HepG2 (cell line): ENCODE data around the gene HES3. TPM values are rescaled to one million over a fixed set of nuclear protein-coding genes. Genes with fewer than 3 reads are reported as not detected.

ENCODE experiments used
- AGO2 ChIP-seq: fragments of 200-400 bp; formaldehyde crosslinking; optimal IDR thresholded peaks from 2 replicates; pipeline ENCODE3; 2017; ENCODE audit warnings: mild to moderate bottlenecking, low read depth, low read length, moderate library complexity
- ARID4A ChIP-seq: sonication (generic); formaldehyde crosslinking; IDR thresholded peaks from 2 replicates; pipeline ENCODE4 v1.5.0; 2020; ENCODE audit warnings: mild to moderate bottlenecking, missing genetic modification reagents, borderline replicate concordance
- ETV5 ChIP-seq: IDR thresholded peaks from 2 replicates; pipeline ENCODE4 v1.6.1; 2018; ENCODE audit warnings: missing biosample characterization, missing genetic modification reagents, inconsistent platforms, borderline replicate concordance
- GPBP1L1 ChIP-seq: sonication (generic); formaldehyde crosslinking; IDR thresholded peaks from 2 replicates; pipeline ENCODE4 v1.5.0; 2020; ENCODE audit warnings: mild to moderate bottlenecking, missing genetic modification reagents
- GZF1 ChIP-seq: sonication (generic); formaldehyde crosslinking; IDR thresholded peaks from 2 replicates; pipeline ENCODE4 v1.5.1; 2020; ENCODE audit warnings: mild to moderate bottlenecking, missing genetic modification reagents
- HNRNPLL ChIP-seq: fragments of 200-400 bp; formaldehyde crosslinking; IDR thresholded peaks from 2 replicates; pipeline ENCODE4 v1.6.1; 2017; ENCODE audit warnings: mild to moderate bottlenecking, low read depth, low read length; ENCODE audit not compliant: poor library complexity, severe bottlenecking
- IRF2 ChIP-seq: IDR thresholded peaks from 2 replicates; pipeline ENCODE4 v1.6.1; 2018; ENCODE audit warnings: missing genetic modification reagents, missing compliant biosample characterization
- KMT2A ChIP-seq: sonication (generic); formaldehyde crosslinking; IDR thresholded peaks from 2 replicates; pipeline ENCODE4 v1.4.0; 2020; ENCODE audit warnings: missing genetic modification reagents
- MTA1 ChIP-seq: sonication (generic); formaldehyde crosslinking; IDR thresholded peaks from 2 replicates; pipeline ENCODE4 v1.4.0; 2020; ENCODE audit warnings: missing genetic modification reagents, mild to moderate bottlenecking, borderline replicate concordance
- MYNN ChIP-seq: sonication (generic); formaldehyde crosslinking; IDR thresholded peaks from 2 replicates; pipeline ENCODE4 v1.4.0; 2020; ENCODE audit warnings: mild to moderate bottlenecking, low read depth, missing genetic modification reagents
- NFKBIZ ChIP-seq: IDR thresholded peaks from 2 replicates; pipeline ENCODE4 v1.6.1; 2018; ENCODE audit warnings: missing genetic modification reagents, missing compliant biosample characterization
- PHF20 ChIP-seq: sonication (generic); formaldehyde crosslinking; IDR thresholded peaks from 2 replicates; pipeline ENCODE4 v1.5.0; 2020; ENCODE audit warnings: mild to moderate bottlenecking, missing genetic modification reagents
- PPARG ChIP-seq: conservative IDR thresholded peaks from 2 replicates; pipeline ENCODE4 v1.6.1; 2016; ENCODE audit warnings: missing biosample characterization, missing genetic modification reagents
- RARA ChIP-seq: IDR thresholded peaks from 2 replicates; pipeline ENCODE4 v1.6.1; 2016; ENCODE audit warnings: missing genetic modification reagents, missing compliant biosample characterization
- SALL2 ChIP-seq: sonication (generic); formaldehyde crosslinking; IDR thresholded peaks from 2 replicates; pipeline ENCODE4 v1.8.1; 2023; ENCODE audit warnings: mild to moderate bottlenecking, missing genetic modification reagents, inconsistent platforms
- SOX6 ChIP-seq, 2 experiments: fragments of 450-650 bp in 1 of 2; sonication (generic) in 1 of 2; formaldehyde crosslinking in 1 of 2; IDR thresholded peaks; 2 replicates each; pipeline versions ENCODE4 v1.4.0 to v1.6.1; 2017 to 2020; ENCODE audit warnings: antibody characterized with exemption in 1 of 2, mild to moderate bottlenecking in 1 of 2, missing genetic modification reagents in 1 of 2
- TMF1 ChIP-seq: sonication (generic); formaldehyde crosslinking; IDR thresholded peaks from 2 replicates; pipeline ENCODE4 v1.8.1; 2022; ENCODE audit warnings: low read depth, missing genetic modification reagents
- TOPORS ChIP-seq: sonication (generic); formaldehyde crosslinking; IDR thresholded peaks from 2 replicates; pipeline ENCODE4 v1.8.0; 2023; ENCODE audit warnings: mild to moderate bottlenecking, missing genetic modification reagents
- ZMAT3 ChIP-seq: sonication (generic); formaldehyde crosslinking; conservative IDR thresholded peaks from 2 replicates; pipeline ENCODE4 v1.7.0; 2021; ENCODE audit warnings: missing genetic modification reagents
- ZMYM3 ChIP-seq: sonication (generic); formaldehyde crosslinking; IDR thresholded peaks from 2 replicates; pipeline ENCODE4 v1.5.1; 2020; ENCODE audit warnings: mild to moderate bottlenecking, missing genetic modification reagents
- ZNF143 ChIP-seq: sonication (generic); formaldehyde crosslinking; IDR thresholded peaks from 2 replicates; pipeline ENCODE4 v1.4.0; 2020; ENCODE audit warnings: missing genetic modification reagents
- ZNF510 ChIP-seq: sonication (generic); formaldehyde crosslinking; IDR thresholded peaks from 2 replicates; pipeline ENCODE4 v1.4.0; 2020; ENCODE audit warnings: low read depth, mild to moderate bottlenecking, missing genetic modification reagents
- ZNF792 ChIP-seq: IDR thresholded peaks from 2 replicates; pipeline ENCODE4 v1.6.1; 2016
- ZSCAN12 ChIP-seq: sonication (generic); formaldehyde crosslinking; IDR thresholded peaks from 2 replicates; pipeline ENCODE4 v1.9.0; 2021; ENCODE audit warnings: mild to moderate bottlenecking, missing genetic modification reagents
- polyA plus RNA-seq, 8 experiments: library from polyadenylated mRNA; depleted of rRNA in 3 of 8; stranded (reverse) in 7 of 8; unstranded in 1 of 8; fragments of >200 nt; fragmentation: Illumina TruSeq in 4 of 8; extraction: Trizol in 4 of 8; gene quantifications; 2 replicates each; pipeline versions ENCODE4 v1.2.1 to v1.2.3, GENCODE V29; 2011 to 2016; ENCODE audit warnings: low read depth in 4 of 8, missing spikeins in 1 of 8, mixed read lengths in 1 of 8; ENCODE audit not compliant: insufficient read depth in 1 of 8
- total RNA-seq, 5 experiments: library from RNA; depleted of rRNA; stranded (reverse); fragments of >200 nt; fragmentation: Illumina TruSeq; extraction: Trizol; gene quantifications; 2 replicates each; pipeline ENCODE4 v1.2.3, GENCODE V29; 2016; ENCODE audit warnings: low read depth in 1 of 5

HES3 gene
- total and polyA plus RNA-seq, 2 of the 13 experiments (the other 11 are each of a cell fraction or from before 2014, with no cell fraction given), result not detected

- TF ChIP-seq ZNF792 (CRISPR knock-in tag), result peak; percentile 74
- peak; percentile 52 for TF ChIP-seq KMT2A (CRISPR knock-in tag)
- TF ChIP-seq ZNF143, result no peak
- 0 out of 2 replicates have a peak, but pooled peaks have one; percentile 73 for TF ChIP-seq MYNN (CRISPR knock-in tag)
- TF ChIP-seq SALL2 (CRISPR knock-in tag), result peak; percentile 88; the same call in 1 of the 2 replicates
- peak; percentile 7; the same call in 1 of the 2 replicates for TF ChIP-seq PPARG
- peak; percentile 41; the same call in 1 of the 2 replicates for TF ChIP-seq PHF20 (CRISPR knock-in tag)
- 0 out of 2 replicates have a peak, but pooled peaks have one; percentile 48 for TF ChIP-seq NFKBIZ
- peak; percentile 93 for TF ChIP-seq ARID4A (CRISPR knock-in tag)
- TF ChIP-seq ZNF510 (CRISPR knock-in tag), result peak; percentile 93; the same call in 1 of the 2 replicates
- TF ChIP-seq TOPORS, result peak; percentile 54; the same call in 1 of the 2 replicates
- TF ChIP-seq RARA, result peak; percentile 99
- TF ChIP-seq SOX6 (IDR thresholded peaks at IDR 0.05), result no peak
- peak; percentile 55 for TF ChIP-seq SOX6 (CRISPR knock-in tag; IDR thresholded peaks at IDR 0.05)
- TF ChIP-seq AGO2, result peak; percentile 63
- TF ChIP-seq MTA1 (CRISPR knock-in tag), result peak; percentile 81; the same call in 1 of the 2 replicates
- peak; percentile 89 for TF ChIP-seq ETV5
- TF ChIP-seq GPBP1L1, result no peak
- 0 out of 2 replicates have a peak, but pooled peaks have one; percentile 42 for TF ChIP-seq GZF1
- TF ChIP-seq ZMAT3 (CRISPR knock-in tag), result peak; percentile 62
- peak; percentile 16; the same call in 1 of the 2 replicates for TF ChIP-seq TMF1 (CRISPR knock-in tag)
- TF ChIP-seq ZMYM3, result peak; percentile 78
- peak; percentile 70; the same call in 1 of the 2 replicates for TF ChIP-seq ZSCAN12 (CRISPR knock-in tag)
- peak; percentile 62; the same call in 1 of the 2 replicates for TF ChIP-seq IRF2 (CRISPR knock-in tag)
- TF ChIP-seq HNRNPLL, result peak; percentile 59
Measured at GRCh38 chr1:6205849-6206519, 38.0 kb upstream of the HES3 start, which contains the start of gene RNF207 (continued).
